Omental fat pad (tissue), 4 donors: ENCODE measurements around the gene ZSCAN18. TPM values are rescaled to one million over a fixed set of nuclear protein-coding genes. Genes with fewer than 3 reads are reported as not detected.
A peak's percentile ranks its signal among the peaks of the same experiment; 100 is the strongest.

Experiments used
- ATAC-seq: fragments of 150-250 bp; one replicate; pipeline ENCODE4 v1.9.1; 2016; ENCODE audit warnings: mild to moderate bottlenecking, moderate library complexity; ENCODE audit not compliant: low FRiP score
- DNase-seq: peaks from one replicate; pipeline ENCODE4 v3.0.0-alpha.2; 2019; ENCODE audit warnings: low spot score
- CTCF ChIP-seq, 3 donors: fragments of 450-650 bp; IDR thresholded peaks; one replicate each; pipeline ENCODE4 v1.5.1; 2016 to 2017; ENCODE audit warnings: antibody characterized with exemption in 3 of 3, mild to moderate bottlenecking in 3 of 3, moderate library complexity in 2 of 3
- total RNA-seq, 4 donors: library from RNA; depleted of rRNA; stranded (reverse); fragments of >200 nt; gene quantifications; one replicate each; pipeline ENCODE4 v1.1.0, GENCODE V29; 2016

The ZSCAN18 gene
- total RNA-seq, 4 donors from 2014 or later, result 28.8 to 66.2 (median 36.4) TPM

GRCh38 chr19:58063712-58064111 is 34.3 kb downstream of the ZSCAN18 start:
- TF ChIP-seq CTCF (IDR thresholded peaks at IDR 0.05), result no peak
- no peak for ATAC-seq
- DNase-seq, result no peak

- ATAC-seq, result no peak
- no peak for TF ChIP-seq CTCF (IDR thresholded peaks at IDR 0.05)
- no peak for DNase-seq
Measured at GRCh38 chr19:58060231-58060630, 37.8 kb downstream of the ZSCAN18 start.

- DNase-seq, result no peak
- TF ChIP-seq CTCF (IDR thresholded peaks at IDR 0.05), result no peak
- no peak for ATAC-seq
Measured at GRCh38 chr19:58059671-58060078, 38.4 kb downstream of the ZSCAN18 start.

- TF ChIP-seq CTCF (IDR thresholded peaks at IDR 0.05), result no peak
- DNase-seq (peak; percentile 44), ATAC-seq (peak; percentile 93)
Measured at GRCh38 chr19:58059003-58059670, 38.9 kb downstream of the ZSCAN18 start, which contains the start of gene ZNF135. ZNF135 (plus strand) TSS chr19:58059282; CDS start chr19:58060003, 721 bp downstream.

- ATAC-seq, result no peak
- DNase-seq, result no peak
- TF ChIP-seq CTCF (IDR thresholded peaks at IDR 0.05), result no peak
Measured at GRCh38 chr19:58058467-58058866, 39.6 kb downstream of the ZSCAN18 start.

GRCh38 chr19:58056861-58057260 is 41.2 kb downstream of the ZSCAN18 start:
- no peak for DNase-seq
- no peak for ATAC-seq
- no peak for TF ChIP-seq CTCF (IDR thresholded peaks at IDR 0.05)

- TF ChIP-seq CTCF (IDR thresholded peaks at IDR 0.05), result no peak
- ATAC-seq (no peak), DNase-seq (no peak)
Measured at GRCh38 chr19:58056261-58056660, 41.8 kb downstream of the ZSCAN18 start.
